HEK293 (cell line): ENCODE results near the gene BTBD9.

Experiments
- CTCF ChIA-PET: fragments of 350-600 bp; formaldehyde crosslinking; extraction: SDS; loops from one replicate; lab custom pipeline; 2021; ENCODE audit warnings: antibody characterized with exemption; lab: Yijun Ruan, JAX
- POLR2A ChIA-PET: fragments of 300-600 bp; formaldehyde crosslinking; extraction: SDS; loops from one replicate; lab custom pipeline; 2020; ENCODE audit warnings: antibody characterized with exemption, inconsistent platforms; lab: Yijun Ruan, JAX
- H3K27ac ChIP-seq: fragments of 200-500 bp; sonication (Bioruptor generic); 2 replicates; pipeline ENCODE4 v1.5.1; 2014; ENCODE audit warnings: low read depth, low read length, control low read depth, inconsistent platforms; ENCODE audit errors: extremely low read depth
- H3K36me3 ChIP-seq, 2 experiments: fragments of 200-500 bp in 1 of 2; sonication (Bioruptor generic) in 1 of 2; 1 replicate in 1 of 2; 2 replicates in 1 of 2; pipeline ENCODE4 v1.5.1; 2014 to 2017; ENCODE audit warnings: inconsistent platforms in 2 of 2, low read length in 2 of 2; ENCODE audit not compliant: control insufficient read depth in 2 of 2, insufficient read depth in 1 of 2
- H3K4me1 ChIP-seq: fragments of 200-500 bp; sonication (Bioruptor generic); 2 replicates; pipeline ENCODE4 v1.5.1; 2014; ENCODE audit warnings: mild to moderate bottlenecking, low read length, inconsistent platforms; ENCODE audit not compliant: control insufficient read depth, insufficient read depth
- H3K4me3 ChIP-seq: 2 replicates; pipeline ENCODE4 v1.5.1; 2011; ENCODE audit warnings: low read depth, mild to moderate bottlenecking, control low read depth, low read length, moderate library complexity
- H3K9me3 ChIP-seq: fragments of 200-500 bp; sonication (Bioruptor generic); 2 replicates; pipeline ENCODE4 v1.5.1; 2014; ENCODE audit warnings: low read depth, low read length, inconsistent platforms; ENCODE audit not compliant: control insufficient read depth, insufficient read depth
- BCL11B ChIP-seq: fragments of 450-650 bp; formaldehyde crosslinking; IDR thresholded peaks from 2 replicates; pipeline ENCODE4 v1.5.1; 2016; ENCODE audit warnings: low read depth, missing biosample characterization, missing genetic modification characterization
- HOXA7 ChIP-seq: sonication (generic); formaldehyde crosslinking; IDR thresholded peaks from 2 replicates; pipeline ENCODE4 v1.8.1; 2022; ENCODE audit warnings: missing genetic modification reagents, borderline replicate concordance
- KLF9 ChIP-seq: fragments of 450-650 bp; formaldehyde crosslinking; IDR thresholded peaks from 2 replicates; pipeline ENCODE4 v1.5.1; 2016; ENCODE audit warnings: missing biosample characterization, missing genetic modification characterization, low read depth
- REPIN1 ChIP-seq: fragments of 450-650 bp; formaldehyde crosslinking; IDR thresholded peaks from 2 replicates; pipeline ENCODE4 v1.5.1; 2017; ENCODE audit warnings: missing biosample characterization, missing genetic modification characterization, low read depth
- SALL2 ChIP-seq: fragments of 450-650 bp; formaldehyde crosslinking; IDR thresholded peaks from 2 replicates; pipeline ENCODE4 v1.5.0; 2017; ENCODE audit warnings: missing biosample characterization, mild to moderate bottlenecking, missing genetic modification characterization, borderline replicate concordance
- SETDB1 ChIP-seq: IDR thresholded peaks from one replicate; pipeline ENCODE4 v1.6.1; 2017; ENCODE audit warnings: mild to moderate bottlenecking, low read length, moderate library complexity, mixed read lengths; ENCODE audit not compliant: insufficient read length
- SP3 ChIP-seq: fragments of 450-650 bp; formaldehyde crosslinking; IDR thresholded peaks from 2 replicates; pipeline ENCODE4 v1.5.1; 2016; ENCODE audit warnings: missing biosample characterization, missing genetic modification characterization
- TCF7L2 ChIP-seq: IDR thresholded peaks from 2 replicates; pipeline ENCODE4 v1.6.1; 2011; ENCODE audit warnings: low read depth, mild to moderate bottlenecking, inconsistent platforms, low read length, moderate library complexity, borderline replicate concordance
- ZBTB1 ChIP-seq: fragments of 450-650 bp; formaldehyde crosslinking; IDR thresholded peaks from 2 replicates; pipeline ENCODE4 v1.5.1; 2016; ENCODE audit warnings: missing biosample characterization, missing genetic modification characterization
- ZBTB17 ChIP-seq: fragments of 450-650 bp; formaldehyde crosslinking; IDR thresholded peaks from 2 replicates; pipeline ENCODE4 v1.5.1; 2016; ENCODE audit warnings: missing biosample characterization, missing genetic modification characterization
- ZBTB21 ChIP-seq: fragments of 450-650 bp; formaldehyde crosslinking; IDR thresholded peaks from 2 replicates; pipeline ENCODE4 v1.5.1; 2017; ENCODE audit warnings: missing biosample characterization, missing genetic modification characterization
- ZNF112 ChIP-seq: fragments of 450-650 bp; formaldehyde crosslinking; IDR thresholded peaks from 2 replicates; pipeline ENCODE4 v1.5.0; 2017; ENCODE audit warnings: missing biosample characterization, missing genetic modification characterization
- ZNF132 ChIP-seq: fragments of 450-650 bp; formaldehyde crosslinking; IDR thresholded peaks from 2 replicates; pipeline ENCODE4 v1.5.1; 2017; ENCODE audit warnings: missing biosample characterization, missing genetic modification characterization, borderline replicate concordance
- ZNF133 ChIP-seq: fragments of 450-650 bp; formaldehyde crosslinking; IDR thresholded peaks from 2 replicates; pipeline ENCODE4 v1.5.1; 2016; ENCODE audit warnings: missing biosample characterization, missing genetic modification characterization
- ZNF155 ChIP-seq: fragments of 450-650 bp; formaldehyde crosslinking; IDR thresholded peaks from 2 replicates; pipeline ENCODE4 v1.5.1; 2016; ENCODE audit warnings: missing biosample characterization, missing genetic modification characterization
- ZNF157 ChIP-seq: fragments of 450-650 bp; formaldehyde crosslinking; IDR thresholded peaks from 2 replicates; pipeline ENCODE4 v1.5.1; 2016; ENCODE audit warnings: missing biosample characterization, missing genetic modification characterization
- ZNF16 ChIP-seq: fragments of 450-650 bp; formaldehyde crosslinking; IDR thresholded peaks from 2 replicates; pipeline ENCODE4 v1.5.1; 2016; ENCODE audit warnings: low read depth, missing biosample characterization, missing genetic modification characterization
- ZNF174 ChIP-seq: fragments of 450-650 bp; formaldehyde crosslinking; IDR thresholded peaks from 2 replicates; pipeline ENCODE4 v1.5.0; 2017; ENCODE audit warnings: missing biosample characterization, mild to moderate bottlenecking, missing genetic modification characterization
- ZNF24 ChIP-seq: fragments of 450-650 bp; formaldehyde crosslinking; IDR thresholded peaks from 2 replicates; pipeline ENCODE4 v1.5.1; 2016; ENCODE audit warnings: missing biosample characterization, missing genetic modification characterization
- ZNF514 ChIP-seq: fragments of 450-650 bp; formaldehyde crosslinking; IDR thresholded peaks from 2 replicates; pipeline ENCODE4 v1.5.1; 2016; ENCODE audit warnings: missing biosample characterization, missing genetic modification characterization
- ZNF629 ChIP-seq: fragments of 450-650 bp; formaldehyde crosslinking; IDR thresholded peaks from 2 replicates; pipeline ENCODE4 v1.5.1; 2017; ENCODE audit warnings: missing biosample characterization, missing genetic modification characterization
- ZSCAN16 ChIP-seq: fragments of 450-650 bp; formaldehyde crosslinking; IDR thresholded peaks from 2 replicates; pipeline ENCODE4 v1.5.1; 2016; ENCODE audit warnings: missing biosample characterization, missing genetic modification characterization
- TF ChIP-seq, protein P1 (sequence below): fragments of 450-650 bp; formaldehyde crosslinking; IDR thresholded peaks from 2 replicates; pipeline ENCODE4 v1.5.1; 2017; ENCODE audit warnings: missing biosample characterization, missing genetic modification characterization
- TF ChIP-seq, protein P2 (sequence below): fragments of 450-650 bp; formaldehyde crosslinking; IDR thresholded peaks from 2 replicates; pipeline ENCODE4 v1.5.1; 2016; ENCODE audit warnings: missing biosample characterization, missing genetic modification characterization
- TF ChIP-seq, protein P3 (sequence below): fragments of 450-650 bp; formaldehyde crosslinking; IDR thresholded peaks from 2 replicates; pipeline ENCODE4 v1.5.1; 2017; ENCODE audit warnings: missing biosample characterization, mild to moderate bottlenecking, missing genetic modification characterization, moderate library complexity
- TF ChIP-seq, protein P4 (sequence below): fragments of 450-650 bp; formaldehyde crosslinking; IDR thresholded peaks from 2 replicates; pipeline ENCODE4 v1.5.1; 2016; ENCODE audit warnings: missing biosample characterization, missing genetic modification characterization
- TF ChIP-seq, protein P5 (sequence below): sonication (generic); formaldehyde crosslinking; IDR thresholded peaks from 2 replicates; pipeline ENCODE4 v1.8.1; 2022; ENCODE audit warnings: mild to moderate bottlenecking, moderate library complexity, missing genetic modification reagents
- TF ChIP-seq, protein P6 (sequence below): fragments of 450-650 bp; formaldehyde crosslinking; IDR thresholded peaks from 2 replicates; pipeline ENCODE4 v1.5.1; 2016; ENCODE audit warnings: missing biosample characterization, missing genetic modification characterization

Gene BTBD9

DNA sequence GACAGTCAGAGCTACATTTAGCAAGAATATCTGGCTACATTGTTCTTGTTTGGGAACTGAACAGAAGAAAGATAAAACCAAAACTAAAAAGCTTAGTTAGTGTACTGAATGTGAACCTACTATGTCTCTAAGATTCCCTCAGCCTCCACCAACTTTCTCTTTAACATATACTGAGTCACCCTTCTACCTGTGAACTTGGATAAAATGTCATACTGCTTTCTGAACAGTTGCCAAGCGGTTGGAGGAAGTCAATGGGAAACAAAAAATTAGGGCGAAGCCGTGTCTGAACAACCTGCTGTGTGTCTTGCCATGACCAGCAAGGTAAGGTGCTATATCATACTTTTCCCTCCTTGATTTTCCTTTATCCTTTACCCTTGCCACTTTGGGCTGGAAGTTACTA is 243.5 kb downstream of the BTBD9 start:
- Histone ChIP-seq H3K9me3 (no peaks in the 10 kb centered on the region), H3K36me3 (no peaks in the 10 kb centered on the region), H3K27ac (no peak overlapping the region), H3K4me3 (no peak overlapping the region), H3K4me1 (no peaks in the 10 kb centered on the region)
- ChIA-PET CTCF (interaction anchor here (0.9 kb wide), 1 partner anchor 10 kb away, joined by 5 read pairs; no protein-coding TSS in a partner anchor), POLR2A (no interaction called here)
- no peak for TF ChIP-seq ZNF16
- no peak for TF ChIP-seq HOXA7 (CRISPR knock-in tag)
- TF ChIP-seq, protein P1, sequence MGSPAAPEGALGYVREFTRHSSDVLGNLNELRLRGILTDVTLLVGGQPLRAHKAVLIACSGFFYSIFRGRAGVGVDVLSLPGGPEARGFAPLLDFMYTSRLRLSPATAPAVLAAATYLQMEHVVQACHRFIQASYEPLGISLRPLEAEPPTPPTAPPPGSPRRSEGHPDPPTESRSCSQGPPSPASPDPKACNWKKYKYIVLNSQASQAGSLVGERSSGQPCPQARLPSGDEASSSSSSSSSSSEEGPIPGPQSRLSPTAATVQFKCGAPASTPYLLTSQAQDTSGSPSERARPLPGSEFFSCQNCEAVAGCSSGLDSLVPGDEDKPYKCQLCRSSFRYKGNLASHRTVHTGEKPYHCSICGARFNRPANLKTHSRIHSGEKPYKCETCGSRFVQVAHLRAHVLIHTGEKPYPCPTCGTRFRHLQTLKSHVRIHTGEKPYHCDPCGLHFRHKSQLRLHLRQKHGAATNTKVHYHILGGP, result no peak
- TF ChIP-seq TCF7L2, result no peak
- no peak for TF ChIP-seq SETDB1
- TF ChIP-seq ZNF174 (tag by site-specific recombination), result no peak
- TF ChIP-seq ZNF629, result no peak
- TF ChIP-seq SP3 (tag by site-specific recombination), result no peak
- TF ChIP-seq ZBTB1 (tag by site-specific recombination), result no peak
- TF ChIP-seq, protein P2, sequence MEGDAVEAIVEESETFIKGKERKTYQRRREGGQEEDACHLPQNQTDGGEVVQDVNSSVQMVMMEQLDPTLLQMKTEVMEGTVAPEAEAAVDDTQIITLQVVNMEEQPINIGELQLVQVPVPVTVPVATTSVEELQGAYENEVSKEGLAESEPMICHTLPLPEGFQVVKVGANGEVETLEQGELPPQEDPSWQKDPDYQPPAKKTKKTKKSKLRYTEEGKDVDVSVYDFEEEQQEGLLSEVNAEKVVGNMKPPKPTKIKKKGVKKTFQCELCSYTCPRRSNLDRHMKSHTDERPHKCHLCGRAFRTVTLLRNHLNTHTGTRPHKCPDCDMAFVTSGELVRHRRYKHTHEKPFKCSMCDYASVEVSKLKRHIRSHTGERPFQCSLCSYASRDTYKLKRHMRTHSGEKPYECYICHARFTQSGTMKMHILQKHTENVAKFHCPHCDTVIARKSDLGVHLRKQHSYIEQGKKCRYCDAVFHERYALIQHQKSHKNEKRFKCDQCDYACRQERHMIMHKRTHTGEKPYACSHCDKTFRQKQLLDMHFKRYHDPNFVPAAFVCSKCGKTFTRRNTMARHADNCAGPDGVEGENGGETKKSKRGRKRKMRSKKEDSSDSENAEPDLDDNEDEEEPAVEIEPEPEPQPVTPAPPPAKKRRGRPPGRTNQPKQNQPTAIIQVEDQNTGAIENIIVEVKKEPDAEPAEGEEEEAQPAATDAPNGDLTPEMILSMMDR, result no peak
- TF ChIP-seq, protein P3, sequence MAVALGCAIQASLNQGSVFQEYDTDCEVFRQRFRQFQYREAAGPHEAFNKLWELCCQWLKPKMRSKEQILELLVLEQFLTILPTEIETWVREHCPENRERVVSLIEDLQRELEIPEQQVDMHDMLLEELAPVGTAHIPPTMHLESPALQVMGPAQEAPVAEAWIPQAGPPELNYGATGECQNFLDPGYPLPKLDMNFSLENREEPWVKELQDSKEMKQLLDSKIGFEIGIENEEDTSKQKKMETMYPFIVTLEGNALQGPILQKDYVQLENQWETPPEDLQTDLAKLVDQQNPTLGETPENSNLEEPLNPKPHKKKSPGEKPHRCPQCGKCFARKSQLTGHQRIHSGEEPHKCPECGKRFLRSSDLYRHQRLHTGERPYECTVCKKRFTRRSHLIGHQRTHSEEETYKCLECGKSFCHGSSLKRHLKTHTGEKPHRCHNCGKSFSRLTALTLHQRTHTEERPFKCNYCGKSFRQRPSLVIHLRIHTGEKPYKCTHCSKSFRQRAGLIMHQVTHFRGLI, result no peak
- TF ChIP-seq ZBTB21, result no peak
- TF ChIP-seq ZSCAN16, result no peak
- TF ChIP-seq KLF9, result no peak
- TF ChIP-seq ZNF157, result no peak
- no peak for TF ChIP-seq ZNF133 (tag by site-specific recombination)
- TF ChIP-seq ZNF132, result no peak
- no peak for TF ChIP-seq BCL11B (tag by site-specific recombination)
- TF ChIP-seq, protein P4, sequence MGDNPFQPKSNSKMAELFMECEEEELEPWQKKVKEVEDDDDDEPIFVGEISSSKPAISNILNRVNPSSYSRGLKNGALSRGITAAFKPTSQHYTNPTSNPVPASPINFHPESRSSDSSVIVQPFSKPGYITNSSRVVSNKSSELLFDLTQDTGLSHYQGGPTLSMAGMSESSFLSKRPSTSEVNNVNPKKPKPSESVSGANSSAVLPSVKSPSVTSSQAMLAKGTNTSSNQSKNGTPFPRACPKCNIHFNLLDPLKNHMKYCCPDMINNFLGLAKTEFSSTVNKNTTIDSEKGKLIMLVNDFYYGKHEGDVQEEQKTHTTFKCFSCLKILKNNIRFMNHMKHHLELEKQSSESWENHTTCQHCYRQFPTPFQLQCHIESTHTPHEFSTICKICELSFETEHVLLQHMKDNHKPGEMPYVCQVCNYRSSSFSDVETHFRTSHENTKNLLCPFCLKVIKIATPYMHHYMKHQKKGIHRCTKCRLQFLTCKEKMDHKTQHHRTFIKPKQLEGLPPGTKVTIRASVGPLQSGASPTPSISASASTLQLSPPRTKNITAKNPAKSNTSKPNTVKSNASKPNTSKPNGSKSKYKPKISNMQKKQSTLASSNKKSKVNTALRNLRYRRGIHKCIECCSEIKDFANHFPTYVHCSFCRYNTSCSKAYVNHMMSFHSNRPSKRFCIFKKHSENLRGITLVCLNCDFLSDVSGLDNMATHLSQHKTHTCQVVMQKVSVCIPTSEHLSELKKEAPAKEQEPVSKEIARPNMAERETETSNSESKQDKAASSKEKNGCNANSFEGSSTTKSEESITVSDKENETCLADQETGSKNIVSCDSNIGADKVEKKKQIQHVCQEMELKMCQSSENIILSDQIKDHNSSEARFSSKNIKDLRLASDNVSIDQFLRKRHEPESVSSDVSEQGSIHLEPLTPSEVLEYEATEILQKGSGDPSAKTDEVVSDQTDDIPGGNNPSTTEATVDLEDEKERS (tag by site-specific recombination), result no peak
- no peak for TF ChIP-seq ZNF514 (tag by site-specific recombination)

DNA sequence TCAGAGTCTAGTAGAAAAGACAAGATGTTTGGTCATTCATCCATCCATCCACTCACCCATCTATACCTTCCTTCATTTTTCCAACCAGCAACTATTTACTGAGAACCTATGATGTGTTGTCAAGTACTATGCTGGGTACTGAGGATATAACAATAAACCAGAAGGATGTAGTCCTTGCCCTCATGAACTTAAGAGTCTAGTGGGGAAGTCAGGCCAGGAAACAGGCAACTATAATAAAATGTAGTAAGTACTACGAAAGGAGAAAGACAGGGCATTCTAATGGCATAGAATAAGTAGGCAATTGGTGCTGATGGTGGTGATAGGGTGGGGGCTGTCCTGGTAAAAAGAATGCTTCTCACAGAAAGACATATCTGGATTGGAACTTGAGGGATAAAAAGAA is 245.7 kb downstream of the BTBD9 start:
- ChIA-PET POLR2A (no interaction called here), CTCF (no interaction called here)
- H3K4me1 ChIP-seq, result no peaks in the 10 kb centered on the region
- TF ChIP-seq ZNF112 (tag by site-specific recombination) (no peak), ZNF24 (tag by site-specific recombination) (no peak), SP3 (tag by site-specific recombination) (no peak), HOXA7 (CRISPR knock-in tag) (no peak), ZNF155 (no peak), ZBTB17 (tag by site-specific recombination) (no peak), SALL2 (tag by site-specific recombination) (no peak), ZSCAN16 (no peak), REPIN1 (tag by site-specific recombination) (no peak)
- TF ChIP-seq, protein P5, sequence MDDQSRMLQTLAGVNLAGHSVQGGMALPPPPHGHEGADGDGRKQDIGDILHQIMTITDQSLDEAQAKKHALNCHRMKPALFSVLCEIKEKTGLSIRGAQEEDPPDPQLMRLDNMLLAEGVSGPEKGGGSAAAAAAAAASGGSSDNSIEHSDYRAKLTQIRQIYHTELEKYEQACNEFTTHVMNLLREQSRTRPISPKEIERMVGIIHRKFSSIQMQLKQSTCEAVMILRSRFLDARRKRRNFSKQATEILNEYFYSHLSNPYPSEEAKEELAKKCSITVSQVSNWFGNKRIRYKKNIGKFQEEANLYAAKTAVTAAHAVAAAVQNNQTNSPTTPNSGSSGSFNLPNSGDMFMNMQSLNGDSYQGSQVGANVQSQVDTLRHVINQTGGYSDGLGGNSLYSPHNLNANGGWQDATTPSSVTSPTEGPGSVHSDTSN (CRISPR knock-in tag), result no peak
- TF ChIP-seq, protein P6, sequence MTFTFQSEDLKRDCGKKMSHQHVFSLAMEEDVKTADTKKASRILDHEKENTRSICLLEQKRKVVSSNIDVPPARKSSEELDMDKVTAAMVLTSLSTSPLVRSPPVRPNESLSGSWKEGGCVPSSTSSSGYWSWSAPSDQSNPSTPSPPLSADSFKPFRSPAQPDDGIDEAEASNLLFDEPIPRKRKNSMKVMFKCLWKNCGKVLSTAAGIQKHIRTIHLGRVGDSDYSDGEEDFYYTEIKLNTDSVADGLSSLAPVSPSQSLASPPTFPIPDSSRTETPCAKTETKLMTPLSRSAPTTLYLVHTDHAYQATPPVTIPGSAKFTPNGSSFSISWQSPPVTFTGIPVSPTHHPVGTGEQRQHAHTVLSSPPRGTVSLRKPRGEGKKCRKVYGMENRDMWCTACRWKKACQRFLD (tag by site-specific recombination), result no peak

More for the DNA sequence above, 245.7 kb downstream of the BTBD9 start:
- no peak overlapping the region for H3K27ac ChIP-seq
- no peak overlapping the region for H3K4me3 ChIP-seq
- H3K36me3 ChIP-seq, result no peaks in the 10 kb centered on the region
- no peaks in the 10 kb centered on the region for H3K9me3 ChIP-seq
